HG03060 (cell line): ENCODE data around the gene CDK14.
"Not testable (repeated sequence)": the region's sequence is repeated elsewhere in the genome, so short reads cannot be mapped to it uniquely, and the experiment has no call there.

Experiments used
- ATAC-seq: cut with Tn5 transposase; IDR thresholded peaks from one replicate; pipeline ENCODE4 v1.9.1; 2021; ENCODE audit warnings: low read depth, moderate number of reproducible peaks; ENCODE audit not compliant: unreplicated experiment

Gene CDK14

GRCh38 chr7:90749262-90749661 is 153.1 kb downstream of the CDK14 start:
- no peak for ATAC-seq

- no peak for ATAC-seq
Measured at GRCh38 chr7:90749774-90750173, 153.7 kb downstream of the CDK14 start.

GRCh38 chr7:90751595-90751994 is 155.5 kb downstream of the CDK14 start:
- ATAC-seq = no peak

- ATAC-seq = no peak
Measured at GRCh38 chr7:90752051-90752450, 155.9 kb downstream of the CDK14 start.

GRCh38 chr7:90755041-90755440 is 158.9 kb downstream of the CDK14 start:
- no peak for ATAC-seq

- ATAC-seq = no peak
Measured at GRCh38 chr7:90756366-90756765, 160.2 kb downstream of the CDK14 start.

DNA sequence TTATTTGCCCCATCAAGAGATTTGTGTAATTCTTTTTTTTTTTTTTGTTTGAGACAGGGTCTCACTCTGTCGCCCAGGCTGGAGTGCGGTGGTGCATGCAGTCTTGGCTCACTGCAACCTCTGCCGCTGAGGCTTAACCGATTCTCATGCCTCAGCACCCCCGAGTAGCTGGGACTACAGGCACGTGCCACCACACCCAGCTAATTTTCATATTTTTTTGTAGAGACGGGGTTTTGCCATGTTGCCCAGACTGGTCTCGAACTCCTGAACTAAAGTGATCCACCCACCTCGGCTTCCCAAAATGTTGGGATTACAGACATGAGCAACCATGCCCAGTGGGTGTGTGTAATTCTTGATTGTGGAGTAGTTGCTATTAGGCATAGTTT is 161.4 kb downstream of the CDK14 start:
- peak; percentile 54 for ATAC-seq

- ATAC-seq = no peak
Measured at GRCh38 chr7:90758933-90759562, 162.9 kb downstream of the CDK14 start.

- ATAC-seq = no peak
Measured at GRCh38 chr7:90759710-90760109, 163.6 kb downstream of the CDK14 start.

DNA sequence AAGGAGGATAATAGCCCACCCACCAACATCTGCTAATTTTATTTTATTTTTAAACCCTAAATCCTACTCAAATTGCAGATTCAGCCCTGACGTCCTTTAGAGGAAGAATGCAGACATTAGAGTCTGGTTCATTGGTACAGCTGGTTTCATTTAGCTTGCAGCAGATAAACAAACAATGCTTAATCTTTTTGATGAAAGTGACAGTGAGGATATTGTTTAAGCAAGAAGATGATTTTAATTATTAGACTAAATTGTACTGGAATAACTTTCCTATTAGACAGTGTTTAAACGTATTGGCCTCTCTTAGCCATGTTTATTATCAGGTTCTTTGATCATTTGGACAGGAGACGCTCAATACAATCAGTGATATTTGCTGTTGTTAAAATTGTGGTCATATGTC is 164.8 kb downstream of the CDK14 start:
- ATAC-seq = no peak

- no peak for ATAC-seq
Measured at GRCh38 chr7:90761584-90761983, 165.5 kb downstream of the CDK14 start.

GRCh38 chr7:90763108-90763507 is 167.0 kb downstream of the CDK14 start:
- no peak for ATAC-seq

DNA sequence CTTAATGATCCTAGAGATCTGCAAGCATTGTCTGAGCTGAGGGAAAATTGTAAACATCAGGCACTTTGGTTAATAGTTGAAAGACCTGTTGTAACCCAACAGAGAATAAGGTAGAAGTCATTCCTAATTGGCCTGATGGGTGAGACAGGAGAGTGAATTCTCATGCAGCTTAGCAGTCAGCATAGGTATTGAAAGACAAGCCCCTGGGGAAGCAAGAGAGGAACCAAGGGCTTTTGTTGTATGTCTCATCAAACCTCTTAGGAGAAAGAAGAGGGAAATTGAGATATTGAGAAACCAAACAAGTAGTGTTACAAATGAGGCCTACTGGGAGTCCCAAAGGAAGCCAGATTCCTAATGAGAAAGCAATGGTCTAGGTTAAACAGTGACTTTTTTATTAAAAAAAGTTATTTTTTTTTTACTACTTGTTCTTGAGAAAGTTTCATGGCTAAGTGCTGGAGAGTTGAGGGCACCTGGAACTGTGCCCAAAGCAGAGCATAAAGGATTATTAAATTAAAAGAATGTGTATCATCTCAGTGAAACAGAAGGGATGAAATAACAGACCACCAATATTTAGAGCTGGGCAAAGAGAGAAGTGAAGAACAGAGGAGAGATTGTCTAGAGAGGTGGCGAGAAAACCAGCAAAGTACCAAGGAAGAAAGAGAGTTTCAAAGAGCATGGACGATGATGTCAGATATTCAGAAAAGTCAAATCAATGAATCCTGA is 168.9 kb downstream of the CDK14 start:
- ATAC-seq = no peak

DNA sequence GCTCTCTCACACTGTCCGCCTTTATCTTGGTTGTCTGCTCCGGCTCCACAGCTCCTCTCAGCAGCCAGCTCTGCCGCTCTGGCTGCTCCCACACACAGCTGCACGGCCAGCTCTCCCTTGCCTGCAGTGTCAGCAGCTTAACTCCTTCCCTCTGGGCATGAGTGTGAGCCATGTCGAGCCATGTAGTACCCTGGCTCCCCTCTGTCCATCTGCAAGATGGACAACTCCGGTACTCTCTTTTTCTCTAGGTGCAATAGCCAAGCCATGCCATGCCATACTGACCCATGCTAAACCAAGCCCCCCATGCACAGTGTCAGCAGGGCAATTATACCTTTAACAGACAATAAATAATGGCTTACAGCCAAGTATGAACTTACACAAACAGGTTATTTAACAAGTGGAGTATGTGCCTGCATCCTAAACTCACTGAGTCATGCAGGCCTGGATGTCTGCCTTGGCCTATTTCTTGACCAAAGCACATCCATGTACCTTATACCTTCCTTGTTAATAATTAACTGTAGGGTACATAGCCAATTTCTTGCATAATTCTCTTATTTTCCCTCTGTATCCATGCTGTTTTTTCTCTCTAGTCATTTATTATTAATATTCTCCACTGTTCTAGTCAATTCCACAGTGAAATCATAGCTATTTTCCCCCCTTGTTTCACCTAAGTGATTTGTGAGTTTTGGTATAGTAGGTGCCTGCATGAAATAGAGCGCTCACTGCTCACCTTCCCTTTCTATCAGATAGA is 170.9 kb downstream of the CDK14 start:
- ATAC-seq = no peak

DNA sequence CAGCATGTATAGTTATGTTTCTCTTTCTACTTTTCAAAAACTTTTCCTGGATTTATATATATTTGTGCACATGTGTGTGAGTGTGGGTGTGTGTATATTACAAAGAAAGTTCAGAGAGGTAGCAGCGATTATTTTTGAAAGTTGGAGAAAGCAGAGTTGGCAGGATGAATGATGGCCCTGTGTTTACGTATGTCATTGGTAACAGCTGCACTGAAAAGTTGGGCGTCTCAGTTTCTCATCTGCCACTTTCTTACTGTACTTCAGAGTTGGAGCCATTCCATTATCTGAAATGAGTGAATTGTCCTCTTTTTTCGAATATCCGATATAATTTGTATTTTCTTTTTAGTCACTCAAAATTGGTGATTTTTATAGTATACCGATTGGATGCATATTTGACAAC is 172.2 kb downstream of the CDK14 start:
- ATAC-seq = no peak

GRCh38 chr7:90769036-90769435 is 172.9 kb downstream of the CDK14 start:
- ATAC-seq = no peak

DNA sequence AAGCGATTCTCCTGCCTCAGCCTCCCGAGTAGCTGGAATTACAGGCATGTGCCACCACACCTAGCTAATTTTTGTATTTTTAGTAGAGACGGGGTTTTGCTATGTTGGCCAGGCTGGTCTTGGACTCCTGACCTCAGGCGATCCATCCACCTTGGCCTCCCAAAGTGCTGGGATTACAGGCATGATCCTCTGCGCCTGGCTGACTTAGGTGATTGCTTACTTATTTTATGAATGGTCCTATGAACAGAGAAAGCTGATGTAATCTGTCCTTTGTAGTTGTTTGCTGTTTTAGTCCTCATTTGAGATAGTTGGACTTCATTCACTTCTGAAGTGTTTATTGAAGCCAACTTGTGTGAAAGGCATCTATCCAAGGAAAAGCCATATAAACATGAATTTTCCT is 173.4 kb downstream of the CDK14 start:
- ATAC-seq = not testable (repeated sequence)

GRCh38 chr7:90771281-90771680 is 175.2 kb downstream of the CDK14 start:
- no peak for ATAC-seq

DNA sequence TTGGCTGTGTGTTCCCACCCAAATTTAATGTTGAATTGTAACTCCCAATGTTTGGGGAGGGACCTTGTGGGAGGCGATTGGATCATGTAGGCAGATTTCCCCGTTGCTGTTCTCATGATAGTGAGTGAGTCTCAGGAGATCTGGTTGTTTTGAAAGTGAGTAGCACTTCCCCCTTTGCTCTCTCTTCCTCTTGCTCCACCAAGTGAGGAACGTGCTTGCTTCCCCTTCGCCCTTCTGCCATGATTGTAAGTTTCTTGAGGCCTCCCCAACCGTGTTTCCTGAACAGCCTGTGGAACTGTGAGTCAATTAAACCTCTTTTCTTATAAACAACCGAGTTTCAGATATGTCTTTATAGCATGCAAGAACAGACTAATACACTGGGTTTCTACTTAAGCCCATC is 176.3 kb downstream of the CDK14 start:
- no peak for ATAC-seq

DNA sequence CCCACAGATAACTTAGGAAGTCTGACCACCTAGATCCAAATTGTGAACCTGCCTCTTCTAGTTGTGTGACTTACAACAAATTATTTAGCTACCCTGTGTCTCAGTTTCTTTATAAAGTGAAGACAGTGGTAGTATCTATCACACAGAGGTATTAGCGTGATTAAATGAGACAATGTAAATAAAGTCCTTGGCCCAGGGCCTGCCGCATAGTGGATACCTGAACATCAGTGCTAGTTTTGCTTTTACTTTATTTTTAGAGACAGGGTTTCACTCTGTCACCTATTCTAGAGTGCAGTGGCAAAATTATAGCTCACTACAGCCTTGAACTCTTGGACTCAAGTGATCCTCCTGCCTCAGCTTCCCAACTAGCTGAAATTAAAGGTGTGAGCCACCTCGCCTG is 177.1 kb downstream of the CDK14 start:
- ATAC-seq = no peak

- ATAC-seq = no peak
Measured at GRCh38 chr7:90774706-90775105, 178.6 kb downstream of the CDK14 start.
